GM19372 (cell line): Measurements from ENCODE around the gene ME3.

Experiments used
- ATAC-seq: cut with Tn5 transposase; IDR thresholded peaks from one replicate; pipeline ENCODE4 v1.9.1; 2021; ENCODE audit warnings: mild to moderate bottlenecking, low read depth, moderate library complexity; ENCODE audit not compliant: unreplicated experiment

Gene ME3

DNA sequence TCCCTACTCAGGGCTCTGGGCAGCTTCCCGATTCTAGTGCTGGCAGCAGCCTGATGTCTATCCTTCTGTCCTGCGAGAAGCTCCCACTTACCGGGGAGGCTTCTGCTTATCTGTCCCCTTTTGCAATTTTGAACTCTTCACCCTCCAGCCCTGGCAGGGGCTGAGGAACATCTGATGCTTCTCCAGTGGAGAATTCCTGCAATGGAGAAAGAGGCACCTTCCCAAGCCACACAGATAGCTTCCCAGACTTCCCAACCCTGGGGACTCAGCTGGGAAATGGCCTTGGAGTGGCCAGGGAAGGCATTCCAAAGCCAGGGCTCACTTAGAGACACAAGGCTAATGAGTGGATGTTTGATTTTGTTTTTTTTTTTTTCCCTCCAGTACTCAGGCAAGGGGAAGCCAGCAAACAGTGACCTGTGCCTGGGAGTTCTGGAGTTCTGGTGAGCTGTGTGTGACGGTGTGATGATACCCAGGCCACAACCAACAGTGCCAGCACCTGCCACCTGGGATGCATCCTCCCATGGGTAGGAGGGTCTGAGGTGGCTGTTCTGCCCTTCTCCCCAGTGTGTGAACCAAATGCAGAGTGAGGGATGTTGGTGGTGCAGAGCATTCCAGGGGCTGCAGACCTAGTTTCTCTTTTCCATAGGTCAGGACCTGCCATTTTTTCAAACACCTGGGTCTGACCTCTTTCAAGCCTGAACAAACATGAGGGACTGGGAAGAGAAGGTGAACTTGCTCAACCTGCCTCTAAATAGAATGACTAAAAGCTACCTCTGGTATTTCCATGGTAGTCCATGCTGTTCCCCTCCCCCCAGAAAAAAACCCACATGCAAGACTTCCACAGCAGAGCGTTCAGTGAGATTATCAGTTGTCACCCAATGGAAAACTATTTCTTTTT, 202.7 kb downstream of the ME3 start:
- ATAC-seq: no peak

- ATAC-seq: no peak
Measured at GRCh38 chr11:86468169-86468568, 204.2 kb downstream of the ME3 start.

GRCh38 chr11:86464509-86465221, 207.8 kb downstream of the ME3 start:
- ATAC-seq: no peak

GRCh38 chr11:86463955-86464354, 208.5 kb downstream of the ME3 start:
- no peak for ATAC-seq

- ATAC-seq: no peak
Measured at GRCh38 chr11:86463120-86463519, 209.3 kb downstream of the ME3 start.

DNA sequence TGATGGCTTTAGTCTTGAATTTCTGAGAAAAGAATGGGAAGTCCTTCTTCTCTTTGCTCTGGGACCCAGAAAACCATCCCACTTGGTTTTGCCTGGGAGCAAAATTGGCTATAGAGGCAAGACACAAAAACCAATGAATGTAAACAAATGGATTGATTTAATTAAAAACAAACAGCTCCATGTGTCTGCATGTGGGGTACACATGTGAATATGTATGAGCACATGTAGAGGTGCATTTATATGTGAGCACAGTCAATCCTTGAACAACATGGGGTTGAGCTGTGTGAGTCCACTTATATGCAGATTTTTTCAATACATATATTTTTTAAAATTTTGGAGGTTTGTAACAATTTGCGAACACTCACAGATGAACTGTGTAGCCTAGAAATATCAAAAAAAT, 210.5 kb downstream of the ME3 start:
- ATAC-seq: no peak

DNA sequence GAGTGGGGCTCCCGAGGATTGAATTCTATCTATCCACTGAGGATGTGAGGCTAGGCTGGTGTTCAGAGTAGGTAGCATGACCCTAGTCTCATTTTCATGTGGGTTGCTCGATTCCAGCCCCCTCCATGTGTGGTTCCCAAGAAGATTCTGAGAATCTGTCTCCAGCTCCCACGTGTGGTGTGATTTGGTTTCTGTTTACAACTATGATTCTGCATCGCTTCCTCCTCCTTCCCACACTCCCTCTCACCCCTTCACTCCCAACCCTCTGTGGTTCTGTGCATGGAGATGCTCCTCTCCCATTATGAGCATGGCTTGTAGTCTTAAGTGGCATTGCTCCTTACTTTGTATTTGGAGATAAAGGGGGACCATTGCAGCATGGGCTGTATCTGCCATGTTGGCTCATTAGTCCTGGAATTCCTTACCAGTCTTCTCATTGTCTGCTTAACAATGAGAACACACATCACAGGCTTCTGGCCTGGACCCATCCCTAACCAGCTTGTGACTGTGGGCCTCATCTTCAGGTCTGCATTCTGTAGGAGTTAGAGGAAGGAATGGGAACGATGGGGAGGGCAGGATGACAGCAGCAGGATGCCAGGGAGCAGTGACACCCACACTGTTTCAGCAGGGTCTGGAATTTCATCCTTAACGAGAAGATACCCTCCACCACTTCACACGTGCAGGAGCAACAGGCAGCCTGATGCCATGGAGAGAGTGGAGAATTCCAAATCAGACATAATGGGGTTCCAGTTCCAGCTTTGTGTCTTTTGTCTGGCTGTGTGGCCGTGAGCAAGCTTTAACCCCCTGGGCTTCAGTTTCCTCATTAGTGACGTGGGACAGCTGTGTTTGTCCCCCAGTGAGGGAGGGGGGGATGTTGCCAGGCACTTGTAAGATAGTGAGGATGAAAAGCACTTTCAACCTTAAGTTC, 211.7 kb downstream of the ME3 start:
- no peak for ATAC-seq

- no peak for ATAC-seq
Measured at GRCh38 chr11:86459682-86460460, 212.5 kb downstream of the ME3 start.

DNA sequence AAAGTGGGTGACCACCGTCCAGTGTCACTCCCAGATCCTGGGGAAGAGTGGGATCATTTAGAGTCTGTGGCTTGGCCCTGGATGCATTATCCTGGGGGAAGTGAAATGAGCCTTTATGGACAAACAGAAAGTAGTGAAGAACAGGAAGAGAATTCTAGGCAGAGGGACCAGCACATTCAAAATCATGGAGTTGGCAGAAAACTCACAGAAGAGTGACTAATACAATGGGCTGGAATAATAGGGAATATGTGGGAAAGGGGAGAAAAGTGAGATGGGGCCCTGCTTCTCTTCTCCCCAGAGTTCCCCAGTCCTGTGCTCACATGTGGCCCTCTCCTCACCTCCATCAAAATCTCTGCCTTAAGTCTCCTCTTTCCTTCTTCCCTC, 213.4 kb downstream of the ME3 start:
- no peak for ATAC-seq

DNA sequence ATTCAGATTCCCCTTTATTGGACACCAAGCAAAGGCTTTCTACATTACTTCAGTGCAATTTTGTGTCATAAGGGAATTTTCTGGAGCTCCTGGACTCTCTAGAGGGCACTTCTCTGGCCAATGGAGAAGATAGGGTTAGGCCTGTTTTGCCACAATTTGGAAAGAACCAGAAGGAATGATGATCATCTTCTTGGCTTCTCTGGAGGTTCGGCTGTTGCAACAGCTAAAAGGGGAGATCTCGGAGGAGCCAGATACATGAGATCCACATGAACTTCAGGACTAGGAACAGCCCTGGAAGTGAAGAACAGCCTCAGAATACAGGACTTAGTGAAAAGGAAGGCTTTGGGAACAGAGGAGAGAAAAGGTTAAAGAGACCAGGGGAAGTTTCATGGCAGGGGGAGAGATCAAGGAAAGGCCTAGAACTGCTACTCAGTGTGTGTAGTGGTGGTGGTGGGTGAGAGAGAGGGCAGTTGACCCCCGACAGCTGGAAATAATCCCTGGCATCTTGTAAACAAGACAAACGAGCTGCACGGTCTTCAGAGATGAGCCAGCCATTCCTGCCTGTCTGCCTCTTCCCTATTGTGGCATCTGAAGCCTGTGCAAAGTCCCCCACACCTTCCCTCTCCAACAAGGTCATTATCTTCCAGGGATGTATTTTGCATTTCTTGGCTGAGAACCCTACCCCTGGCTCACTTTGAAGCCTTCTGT, 214.0 kb downstream of the ME3 start:
- ATAC-seq: no peak

GRCh38 chr11:86456075-86456939, 216.1 kb downstream of the ME3 start:
- ATAC-seq: peak; percentile 77

DNA sequence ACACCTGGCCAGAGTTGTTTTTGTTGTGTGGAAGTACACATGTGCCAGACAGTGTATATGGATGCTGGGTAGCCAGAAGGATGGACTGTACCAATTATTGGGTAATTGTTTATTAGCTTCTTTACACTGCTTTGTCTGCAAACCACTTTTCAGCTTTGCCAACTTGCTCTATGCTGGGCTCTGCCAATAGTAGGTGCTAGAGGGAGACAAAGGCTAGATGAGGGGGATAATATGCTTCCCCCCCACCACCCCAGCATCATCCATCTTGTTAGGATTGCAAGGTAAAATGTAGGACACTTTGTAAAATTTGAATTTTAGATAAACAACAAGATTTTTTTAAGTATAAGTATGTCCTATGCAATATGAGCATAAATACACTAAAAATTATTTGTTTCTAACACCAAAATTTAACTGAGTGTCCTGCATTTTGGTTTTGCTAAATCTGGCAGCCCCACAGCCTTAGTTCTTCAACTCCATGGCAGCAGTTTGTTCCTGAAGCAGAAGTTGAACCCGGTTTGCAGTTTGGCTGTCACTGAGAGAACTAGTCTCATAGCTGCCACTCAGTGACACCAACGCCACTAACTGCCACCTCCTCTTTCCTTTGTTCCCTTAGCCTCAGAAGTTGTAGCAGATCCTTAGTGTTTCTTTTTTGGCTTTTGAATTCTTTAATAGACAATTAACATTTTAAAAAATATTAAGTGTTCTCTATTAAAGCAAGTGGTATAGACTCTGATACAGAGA, 219.0 kb downstream of the ME3 start:
- ATAC-seq: no peak

DNA sequence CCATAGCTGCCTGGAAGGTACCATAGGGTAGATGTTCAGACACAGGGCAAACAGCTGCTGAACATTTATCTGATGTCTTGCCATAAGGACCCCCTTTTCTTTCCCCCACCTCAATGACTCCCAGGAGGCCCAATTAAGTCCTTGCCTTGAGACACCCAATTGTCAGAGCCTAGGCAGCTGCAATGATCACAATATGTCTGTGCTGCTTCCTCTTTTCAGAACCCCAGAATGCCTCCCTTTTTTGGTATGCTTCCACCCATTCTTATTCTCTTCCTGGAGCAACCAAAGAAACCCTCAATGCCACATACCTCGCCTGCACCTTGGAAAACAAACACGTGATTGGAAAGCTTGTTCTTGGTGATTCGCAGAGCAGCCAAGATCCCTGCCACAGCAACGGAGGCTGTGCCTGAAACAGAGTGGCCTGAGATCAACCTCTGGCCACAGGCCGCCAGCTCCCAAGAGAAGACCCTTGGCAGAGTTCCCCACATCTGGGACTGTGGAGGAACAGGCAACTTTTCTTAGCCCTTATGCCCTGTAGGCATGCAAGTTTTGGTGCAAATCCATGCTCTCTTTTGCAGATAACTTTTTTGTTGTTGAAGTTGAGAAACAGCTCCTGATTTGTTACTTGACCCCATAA, 222.3 kb downstream of the ME3 start:
- ATAC-seq: no peak

GRCh38 chr11:86447763-86448480, 224.5 kb downstream of the ME3 start:
- ATAC-seq: no peak

DNA sequence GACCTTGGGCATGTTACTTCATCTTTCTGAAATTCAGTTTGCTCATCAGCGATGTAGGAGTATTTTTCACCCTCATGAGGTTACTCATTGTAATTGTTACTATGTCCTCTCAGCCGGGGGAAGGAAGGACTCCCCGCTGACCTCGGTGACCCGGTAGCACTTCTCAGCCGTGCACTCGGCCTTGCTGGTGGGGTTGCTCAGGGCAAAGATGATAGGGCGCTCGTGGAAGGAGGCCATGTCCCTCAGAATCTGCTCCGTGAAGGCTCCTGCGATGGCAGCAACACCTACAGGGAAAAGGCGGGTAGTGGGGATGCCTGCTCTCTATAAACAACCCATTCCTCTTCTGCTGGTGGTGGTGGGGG, 225.5 kb downstream of the ME3 start:
- no peak for ATAC-seq

DNA sequence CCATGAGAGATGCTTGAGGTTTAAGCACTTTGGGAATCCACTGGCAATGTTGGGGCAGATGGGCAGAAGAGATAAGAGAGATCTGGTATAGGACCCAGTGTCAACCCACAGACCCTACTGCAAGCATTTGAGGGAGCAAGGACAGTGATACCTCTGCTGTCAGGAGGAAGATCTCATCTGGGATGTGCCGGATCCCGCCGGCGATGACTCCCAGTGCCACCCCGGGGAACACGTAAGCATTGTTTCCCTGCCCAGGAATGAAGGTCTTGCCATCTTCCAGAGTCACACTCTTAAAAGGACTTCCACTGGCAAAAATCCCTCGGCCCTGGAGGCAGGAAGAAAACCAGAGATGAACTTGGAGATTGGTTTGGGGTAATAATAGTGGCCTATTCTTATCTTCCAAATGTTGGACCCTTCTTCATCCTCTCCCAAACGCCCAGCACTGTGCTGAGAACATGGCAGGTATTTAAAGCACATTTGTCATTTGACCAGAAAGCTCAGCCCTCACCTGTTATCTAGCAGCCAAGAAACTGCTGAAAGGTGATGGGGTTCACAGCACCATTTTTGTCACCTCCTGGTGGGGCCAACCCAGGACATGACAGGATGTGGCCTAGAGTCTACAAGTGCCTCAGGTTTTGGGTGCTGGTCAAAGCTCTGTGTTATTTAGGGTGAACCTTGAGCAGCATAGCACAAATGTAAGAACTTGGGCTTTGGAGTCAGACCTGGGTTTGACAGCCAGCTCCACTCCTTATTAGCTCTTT, 226.1 kb downstream of the ME3 start:
- ATAC-seq: no peak
